ENCODE measurements around the gene DLGAP1. TPM values are rescaled to one million over a fixed set of nuclear protein-coding genes. Genes with fewer than 3 reads are reported as not detected.

Gene DLGAP1
- total RNA-seq, 3 donors from 2014 or later (not counting 1 experiment from before 2014, with no cell fraction given), result not detected

DNA sequence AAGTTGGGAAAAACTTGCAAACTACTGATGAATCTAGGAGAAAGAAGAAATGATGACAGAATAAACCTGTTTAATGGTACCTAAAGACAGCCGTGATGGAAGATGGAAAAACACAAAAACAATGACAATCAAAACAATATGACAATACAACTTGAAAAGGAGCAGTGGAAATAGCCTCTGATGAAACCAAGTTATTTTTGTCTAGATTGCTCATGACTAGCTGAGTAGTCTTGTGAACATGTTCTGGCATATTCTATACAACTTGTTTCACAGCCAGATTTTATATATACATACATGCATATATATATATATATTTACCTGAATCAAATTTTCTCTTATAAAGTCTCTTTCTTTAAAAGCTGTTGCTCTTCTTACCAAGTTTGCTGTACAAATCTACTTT lies 566.0 kb downstream of the DLGAP1 start:
- TF ChIP-seq, protein P1, sequence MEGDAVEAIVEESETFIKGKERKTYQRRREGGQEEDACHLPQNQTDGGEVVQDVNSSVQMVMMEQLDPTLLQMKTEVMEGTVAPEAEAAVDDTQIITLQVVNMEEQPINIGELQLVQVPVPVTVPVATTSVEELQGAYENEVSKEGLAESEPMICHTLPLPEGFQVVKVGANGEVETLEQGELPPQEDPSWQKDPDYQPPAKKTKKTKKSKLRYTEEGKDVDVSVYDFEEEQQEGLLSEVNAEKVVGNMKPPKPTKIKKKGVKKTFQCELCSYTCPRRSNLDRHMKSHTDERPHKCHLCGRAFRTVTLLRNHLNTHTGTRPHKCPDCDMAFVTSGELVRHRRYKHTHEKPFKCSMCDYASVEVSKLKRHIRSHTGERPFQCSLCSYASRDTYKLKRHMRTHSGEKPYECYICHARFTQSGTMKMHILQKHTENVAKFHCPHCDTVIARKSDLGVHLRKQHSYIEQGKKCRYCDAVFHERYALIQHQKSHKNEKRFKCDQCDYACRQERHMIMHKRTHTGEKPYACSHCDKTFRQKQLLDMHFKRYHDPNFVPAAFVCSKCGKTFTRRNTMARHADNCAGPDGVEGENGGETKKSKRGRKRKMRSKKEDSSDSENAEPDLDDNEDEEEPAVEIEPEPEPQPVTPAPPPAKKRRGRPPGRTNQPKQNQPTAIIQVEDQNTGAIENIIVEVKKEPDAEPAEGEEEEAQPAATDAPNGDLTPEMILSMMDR (IDR thresholded peaks at IDR 0.05), result no peak
- Mint-ChIP-seq H3K4me1 (no peaks in the 10 kb centered on the region), H3K36me3 (no peaks in the 10 kb centered on the region), H3K27me3 (ENCODE audit: low read depth in 2 of 2) (peaks cover 3 to 9% of the 10 kb centered on the region in 2 donors), H3K4me3 (no peak overlapping the region), H3K9me3 (peaks cover 0 to 4% of the 10 kb centered on the region in 2 donors), H3K27ac (no peak overlapping the region)
- Histone ChIP-seq H3K27ac (ENCODE audit: low read length) (no peak overlapping the region), H3K4me3 (ENCODE audit: low read length) (no peak overlapping the region), H3K36me3 (ENCODE audit: control insufficient read depth, insufficient read depth, low read length) (no peaks in the 10 kb centered on the region), H3K4me1 (ENCODE audit: control insufficient read depth, insufficient read depth, low read length) (no peaks in the 10 kb centered on the region), H3K9me3 (ENCODE audit: control insufficient read depth, insufficient read depth, low read length) (no peaks in the 10 kb centered on the region), H3K27me3 (ENCODE audit: control insufficient read depth, insufficient read depth, low read length) (no peaks in the 10 kb centered on the region)
- DNase-seq (no peak), ATAC-seq (no peak)
- intact Hi-C loops (cut with micrococcal nuclease), result no loop called here
- no CpG with 5 or more reads among the region's 1 CpG for WGBS (ENCODE audit: insufficient coverage)

DNA sequence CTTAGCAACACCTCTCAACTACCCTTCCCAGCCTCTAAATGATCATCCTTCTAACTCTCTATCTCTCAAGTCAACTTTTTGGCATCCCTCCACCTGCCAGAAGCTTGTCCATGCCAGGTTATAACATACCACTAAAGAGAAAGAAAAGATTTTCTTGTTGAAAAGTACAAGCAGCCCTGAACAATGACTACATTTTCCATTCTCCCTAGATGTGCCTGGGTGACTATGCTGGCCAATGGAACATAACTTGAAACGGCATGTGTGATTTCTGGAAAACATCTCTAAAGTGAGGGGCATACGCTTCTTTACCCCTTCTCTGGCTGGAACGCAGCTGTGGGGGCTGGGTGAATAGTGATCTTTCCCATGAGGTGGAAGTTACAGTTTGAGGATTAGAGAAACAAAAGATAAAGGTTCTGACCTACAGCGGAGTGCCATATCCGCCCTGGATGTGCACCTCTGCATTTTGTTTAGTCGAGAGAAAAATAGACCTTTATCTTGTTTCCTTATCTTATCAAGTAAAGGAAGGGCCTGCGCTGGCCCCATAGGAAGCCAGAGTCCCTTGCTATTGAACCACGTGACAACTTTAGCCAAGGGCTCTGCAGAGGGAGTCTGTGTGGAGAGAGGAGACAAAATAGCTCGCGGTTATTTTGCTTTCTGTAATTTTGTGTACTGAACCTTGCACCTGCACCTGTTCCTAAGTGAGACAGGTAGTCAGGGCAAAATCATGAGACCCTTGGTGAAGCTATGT lies 568.4 kb downstream of the DLGAP1 start:
- Mint-ChIP-seq H3K36me3 (no peaks in the 10 kb centered on the region), H3K9me3 (peaks cover 0 to 4% of the 10 kb centered on the region in 2 donors), H3K27ac (no peak overlapping the region), H3K27me3 (ENCODE audit: low read depth in 2 of 2) (peaks cover 3 to 9% of the 10 kb centered on the region in 2 donors), H3K4me1 (no peaks in the 10 kb centered on the region), H3K4me3 (no peak overlapping the region)
- no peak for ATAC-seq
- Histone ChIP-seq H3K9me3 (ENCODE audit: control insufficient read depth, insufficient read depth, low read length) (no peaks in the 10 kb centered on the region), H3K36me3 (ENCODE audit: control insufficient read depth, insufficient read depth, low read length) (no peaks in the 10 kb centered on the region), H3K27me3 (ENCODE audit: control insufficient read depth, insufficient read depth, low read length) (no peaks in the 10 kb centered on the region), H3K4me1 (ENCODE audit: control insufficient read depth, insufficient read depth, low read length) (no peaks in the 10 kb centered on the region), H3K27ac (ENCODE audit: low read length) (no peak overlapping the region), H3K4me3 (ENCODE audit: low read length) (no peak overlapping the region)
- intact Hi-C loops (cut with micrococcal nuclease), result no loop called here
- DNase-seq, result no peak
- TF ChIP-seq, protein P1 (IDR thresholded peaks at IDR 0.05), result no peak
- 15% methylated on average over 10 of the region's 10 CpGs for WGBS (ENCODE audit: insufficient coverage)

DNA sequence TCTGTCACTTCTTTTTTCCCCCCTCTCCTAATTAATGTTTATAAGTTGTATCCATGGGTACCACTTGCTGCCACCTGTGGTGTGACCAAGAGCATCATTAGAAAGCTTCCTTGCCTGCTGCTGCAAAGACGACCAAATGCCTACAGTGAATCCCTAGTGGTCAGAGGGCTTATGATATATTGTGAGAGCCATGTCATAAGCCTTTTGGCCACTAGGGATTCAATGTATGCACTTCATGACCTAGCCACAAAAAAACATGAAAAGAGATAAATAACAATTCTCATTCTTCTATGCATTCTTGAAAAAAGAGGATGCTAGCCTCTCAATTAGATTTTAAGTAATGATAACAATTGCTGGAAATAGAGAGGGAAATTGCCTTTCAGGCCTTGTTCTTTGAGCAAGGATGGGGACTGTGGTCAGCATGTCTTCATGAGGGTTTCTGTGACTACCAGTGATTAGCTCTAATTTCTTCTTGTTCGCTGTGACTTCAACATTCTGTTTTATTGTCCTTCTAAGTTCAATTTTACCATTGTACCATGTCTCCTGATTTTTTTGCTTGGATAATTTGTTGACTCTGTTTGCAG lies 569.8 kb downstream of the DLGAP1 start:
- Histone ChIP-seq H3K36me3 (ENCODE audit: control insufficient read depth, insufficient read depth, low read length) (no peaks in the 10 kb centered on the region), H3K27me3 (ENCODE audit: control insufficient read depth, insufficient read depth, low read length) (no peaks in the 10 kb centered on the region), H3K27ac (ENCODE audit: low read length) (no peak overlapping the region), H3K4me3 (ENCODE audit: low read length) (no peak overlapping the region), H3K4me1 (ENCODE audit: control insufficient read depth, insufficient read depth, low read length) (no peaks in the 10 kb centered on the region), H3K9me3 (ENCODE audit: control insufficient read depth, insufficient read depth, low read length) (no peaks in the 10 kb centered on the region)
- Mint-ChIP-seq H3K4me1 (no peaks in the 10 kb centered on the region), H3K9me3 (peaks cover 0 to 2% of the 10 kb centered on the region in 2 donors), H3K36me3 (no peaks in the 10 kb centered on the region), H3K4me3 (no peak overlapping the region), H3K27me3 (ENCODE audit: low read depth in 2 of 2) (peaks cover 3 to 9% of the 10 kb centered on the region in 2 donors), H3K27ac (no peak overlapping the region)
- 77% methylated on average over 2 of the region's 2 CpGs for WGBS (ENCODE audit: insufficient coverage)
- no peak for DNase-seq
- intact Hi-C loops (cut with micrococcal nuclease), result no loop called here
- TF ChIP-seq, protein P1 (IDR thresholded peaks at IDR 0.05), result no peak
- no peak for ATAC-seq

DNA sequence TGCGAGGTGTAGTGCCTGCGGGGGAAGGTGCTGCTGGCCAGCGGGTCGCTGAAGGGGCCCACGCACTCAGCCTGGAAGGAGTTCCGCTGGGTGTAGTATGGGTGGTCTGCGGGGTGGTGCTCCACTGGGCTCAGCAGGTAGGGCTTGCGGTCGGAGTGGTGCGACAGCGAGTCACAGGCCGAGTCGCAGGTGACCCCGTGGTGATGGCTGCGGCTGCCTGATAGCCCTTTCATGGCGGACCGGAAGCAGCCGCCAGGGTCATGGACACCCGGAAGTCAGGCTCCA lies 575.3 kb downstream of the DLGAP1 start:
- DNase-seq (no peak), ATAC-seq (no peak)
- H3K27ac Mint-ChIP-seq, result no peak overlapping the region
- H3K9me3 Mint-ChIP-seq, result no peaks in the 10 kb centered on the region
- no peaks in the 10 kb centered on the region for H3K27me3 ChIP-seq (ENCODE audit: control insufficient read depth, insufficient read depth, low read length)
- H3K9me3 ChIP-seq (ENCODE audit: control insufficient read depth, insufficient read depth, low read length), result no peaks in the 10 kb centered on the region
- H3K36me3 Mint-ChIP-seq, result no peaks in the 10 kb centered on the region
- 98% methylated on average over 19 of the region's 19 CpGs for WGBS (ENCODE audit: insufficient coverage)
- intact Hi-C loops (cut with micrococcal nuclease), result no loop called here
- no peaks in the 10 kb centered on the region for H3K27me3 Mint-ChIP-seq (ENCODE audit: low read depth in 2 of 2)
- H3K4me1 ChIP-seq (ENCODE audit: control insufficient read depth, insufficient read depth, low read length), result no peaks in the 10 kb centered on the region
- H3K4me1 Mint-ChIP-seq, result no peaks in the 10 kb centered on the region
- H3K27ac ChIP-seq (ENCODE audit: low read length), result no peak overlapping the region
- H3K36me3 ChIP-seq (ENCODE audit: control insufficient read depth, insufficient read depth, low read length), result no peaks in the 10 kb centered on the region
- TF ChIP-seq, protein P1 (IDR thresholded peaks at IDR 0.05), result no peak
- H3K4me3 Mint-ChIP-seq, result no peak overlapping the region
- no peak overlapping the region for H3K4me3 ChIP-seq (ENCODE audit: low read length)
